ENCODE measurements around the gene LYL1. TPM values are rescaled to one million over a fixed set of nuclear protein-coding genes. Genes with fewer than 3 reads are reported as not detected.

LYL1 gene
- total and polyA plus RNA-seq, 2 of the 13 experiments (the other 11 are each of a cell fraction or from before 2014, with no cell fraction given), result 0.75 to 0.92 TPM

DNA sequence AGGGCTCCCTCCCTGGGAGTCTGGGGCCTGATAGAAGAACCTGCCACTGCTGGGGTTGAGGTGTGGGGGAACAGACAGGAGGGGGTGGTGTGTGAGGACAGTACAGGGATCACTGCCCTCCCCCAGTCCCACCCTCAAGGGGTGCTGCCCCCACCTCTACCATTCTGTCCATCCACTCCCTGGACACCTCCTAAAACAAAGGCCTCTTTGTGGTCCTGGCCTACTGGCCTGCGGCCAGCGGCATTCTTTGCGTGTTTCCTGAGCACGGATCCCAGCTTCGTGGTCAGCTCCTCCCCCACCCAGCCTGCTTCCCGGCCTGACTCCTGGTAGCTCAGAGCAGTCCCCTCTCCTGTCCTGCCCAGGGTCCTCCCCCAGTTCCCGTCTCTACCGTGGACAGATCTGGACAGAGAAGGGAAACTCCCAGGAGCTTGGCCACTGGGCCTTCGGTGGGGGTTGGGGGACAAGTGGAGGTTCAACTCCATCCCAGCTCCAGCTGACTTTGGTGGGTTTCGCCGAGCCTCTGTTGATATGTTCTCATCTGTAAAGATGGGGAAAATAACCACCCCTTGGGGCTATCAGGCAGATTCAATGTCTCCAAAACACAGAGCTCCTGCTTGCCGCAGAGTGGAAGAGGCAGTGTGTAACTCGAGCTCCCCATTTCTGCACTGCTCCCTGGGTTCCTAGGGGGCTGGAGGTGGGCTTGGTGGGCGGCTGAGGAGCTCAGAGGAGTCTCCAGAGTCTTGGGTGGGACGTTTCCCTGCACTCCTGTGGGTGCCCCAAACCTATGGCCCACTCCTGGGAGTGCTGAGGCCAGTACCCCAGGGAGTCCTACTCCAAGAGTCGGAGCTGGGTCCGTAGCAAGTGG lies 48.7 kb downstream of the LYL1 start:
- Histone ChIP-seq H3K9me3 (ENCODE audit: low read length) (no peaks in the 10 kb centered on the region), H3K4me2 (ENCODE audit: low read depth, low read length) (peak overlapping the region; percentile 81), H3K4me3 (replicated peaks in 1 of 3; ENCODE audit: insufficient read depth in 1 of 3, low read depth in 2 of 3, low read length in 3 of 3) (peak overlapping the region in 1 of 3 experiments; percentile 45; a peak in 2 of 6 replicates), H3K79me2 (ENCODE audit: insufficient read depth, low read length) (peaks cover 24% of the 10 kb centered on the region), H3K27ac (ENCODE audit: extremely low read length, insufficient read depth, low read length) (peak overlapping the region; percentile 91), H2AFZ (ENCODE audit: low read length) (no peak overlapping the region), H3K36me3 (replicated peaks in 1 of 2; ENCODE audit: control insufficient read depth in 1 of 2, insufficient read depth in 2 of 2, low read length in 2 of 2) (no peaks in the 10 kb centered on the region), H3K4me1 (ENCODE audit: insufficient read depth, low read length) (peaks cover 90% of the 10 kb centered on the region), H3K9ac (ENCODE audit: insufficient read depth, low read depth, low read length) (peak overlapping the region; percentile 75), H4K20me1 (ENCODE audit: insufficient read depth, low read length) (peaks cover 10% of the 10 kb centered on the region), H3K27me3 (ENCODE audit: control insufficient read depth in 1 of 2, insufficient read depth in 2 of 2, low read length in 2 of 2) (no peaks in the 10 kb centered on the region)
- 7% methylated on average over 12 of the region's 17 CpGs for WGBS (ENCODE audit: low lambda C conversion rate)
- ChIA-PET POLR2A (interaction anchor here (0.8 to 7.1 kb wide), 24 partner anchors 10 to 116 kb away, joined by 3 to 121 read pairs (median 6); partner anchors contain the start of genes CALR, IER2 and STX10), CTCF (ENCODE audit: low intra/inter-chr PET ratio, low total read pairs) (no interaction called here)
- peak; percentile 84 for ATAC-seq
- intact Hi-C loops (cut with micrococcal nuclease; ENCODE audit: unreplicated experiment), result no loop called here
- in situ Hi-C loops (cut with HindIII; ENCODE audit: extremely low pct_ligation_motif_present, low pct_unique_long_range_greater_than_20kb), result no loop called here
- peak; percentile 99 for FAIRE-seq
- BruUV-seq (replicated peaks), result TSS peak; percentile 84
- peak; percentile 97 for DNase-seq (ENCODE audit: low spot score)
- TF ChIP-seq KLF6 (CRISPR knock-in tag; IDR thresholded peaks at IDR 0.05) (0 out of 2 replicates have a peak, but pooled peaks have one; percentile 64), MXD4 (CRISPR knock-in tag; IDR thresholded peaks at IDR 0.05) (no peak), TBX3 (IDR thresholded peaks at IDR 0.05; ENCODE audit: borderline replicate concordance) (peak; percentile 75; the same call in 1 of the 2 replicates), XRCC5 (optimal IDR thresholded peaks at IDR 0.05; ENCODE audit: low read length) (peak; percentile 80), KDM1A (CRISPR knock-in tag; IDR thresholded peaks at IDR 0.05) (no peak), HNRNPLL (IDR thresholded peaks at IDR 0.05; ENCODE audit: low read depth, low read length, poor library complexity, severe bottlenecking) (peak; percentile 53), SP5 (CRISPR knock-in tag; IDR thresholded peaks at IDR 0.05; ENCODE audit: borderline replicate concordance, low read depth) (peak; percentile 87), ZNF878 (CRISPR knock-in tag; IDR thresholded peaks at IDR 0.05) (peak; percentile 71; the same call in 1 of the 2 replicates)
- TF ChIP-seq, protein P1, sequence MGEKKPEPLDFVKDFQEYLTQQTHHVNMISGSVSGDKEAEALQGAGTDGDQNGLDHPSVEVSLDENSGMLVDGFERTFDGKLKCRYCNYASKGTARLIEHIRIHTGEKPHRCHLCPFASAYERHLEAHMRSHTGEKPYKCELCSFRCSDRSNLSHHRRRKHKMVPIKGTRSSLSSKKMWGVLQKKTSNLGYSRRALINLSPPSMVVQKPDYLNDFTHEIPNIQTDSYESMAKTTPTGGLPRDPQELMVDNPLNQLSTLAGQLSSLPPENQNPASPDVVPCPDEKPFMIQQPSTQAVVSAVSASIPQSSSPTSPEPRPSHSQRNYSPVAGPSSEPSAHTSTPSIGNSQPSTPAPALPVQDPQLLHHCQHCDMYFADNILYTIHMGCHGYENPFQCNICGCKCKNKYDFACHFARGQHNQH (CRISPR knock-in tag; IDR thresholded peaks at IDR 0.05), result peak; percentile 74
- TF ChIP-seq, protein P2, sequence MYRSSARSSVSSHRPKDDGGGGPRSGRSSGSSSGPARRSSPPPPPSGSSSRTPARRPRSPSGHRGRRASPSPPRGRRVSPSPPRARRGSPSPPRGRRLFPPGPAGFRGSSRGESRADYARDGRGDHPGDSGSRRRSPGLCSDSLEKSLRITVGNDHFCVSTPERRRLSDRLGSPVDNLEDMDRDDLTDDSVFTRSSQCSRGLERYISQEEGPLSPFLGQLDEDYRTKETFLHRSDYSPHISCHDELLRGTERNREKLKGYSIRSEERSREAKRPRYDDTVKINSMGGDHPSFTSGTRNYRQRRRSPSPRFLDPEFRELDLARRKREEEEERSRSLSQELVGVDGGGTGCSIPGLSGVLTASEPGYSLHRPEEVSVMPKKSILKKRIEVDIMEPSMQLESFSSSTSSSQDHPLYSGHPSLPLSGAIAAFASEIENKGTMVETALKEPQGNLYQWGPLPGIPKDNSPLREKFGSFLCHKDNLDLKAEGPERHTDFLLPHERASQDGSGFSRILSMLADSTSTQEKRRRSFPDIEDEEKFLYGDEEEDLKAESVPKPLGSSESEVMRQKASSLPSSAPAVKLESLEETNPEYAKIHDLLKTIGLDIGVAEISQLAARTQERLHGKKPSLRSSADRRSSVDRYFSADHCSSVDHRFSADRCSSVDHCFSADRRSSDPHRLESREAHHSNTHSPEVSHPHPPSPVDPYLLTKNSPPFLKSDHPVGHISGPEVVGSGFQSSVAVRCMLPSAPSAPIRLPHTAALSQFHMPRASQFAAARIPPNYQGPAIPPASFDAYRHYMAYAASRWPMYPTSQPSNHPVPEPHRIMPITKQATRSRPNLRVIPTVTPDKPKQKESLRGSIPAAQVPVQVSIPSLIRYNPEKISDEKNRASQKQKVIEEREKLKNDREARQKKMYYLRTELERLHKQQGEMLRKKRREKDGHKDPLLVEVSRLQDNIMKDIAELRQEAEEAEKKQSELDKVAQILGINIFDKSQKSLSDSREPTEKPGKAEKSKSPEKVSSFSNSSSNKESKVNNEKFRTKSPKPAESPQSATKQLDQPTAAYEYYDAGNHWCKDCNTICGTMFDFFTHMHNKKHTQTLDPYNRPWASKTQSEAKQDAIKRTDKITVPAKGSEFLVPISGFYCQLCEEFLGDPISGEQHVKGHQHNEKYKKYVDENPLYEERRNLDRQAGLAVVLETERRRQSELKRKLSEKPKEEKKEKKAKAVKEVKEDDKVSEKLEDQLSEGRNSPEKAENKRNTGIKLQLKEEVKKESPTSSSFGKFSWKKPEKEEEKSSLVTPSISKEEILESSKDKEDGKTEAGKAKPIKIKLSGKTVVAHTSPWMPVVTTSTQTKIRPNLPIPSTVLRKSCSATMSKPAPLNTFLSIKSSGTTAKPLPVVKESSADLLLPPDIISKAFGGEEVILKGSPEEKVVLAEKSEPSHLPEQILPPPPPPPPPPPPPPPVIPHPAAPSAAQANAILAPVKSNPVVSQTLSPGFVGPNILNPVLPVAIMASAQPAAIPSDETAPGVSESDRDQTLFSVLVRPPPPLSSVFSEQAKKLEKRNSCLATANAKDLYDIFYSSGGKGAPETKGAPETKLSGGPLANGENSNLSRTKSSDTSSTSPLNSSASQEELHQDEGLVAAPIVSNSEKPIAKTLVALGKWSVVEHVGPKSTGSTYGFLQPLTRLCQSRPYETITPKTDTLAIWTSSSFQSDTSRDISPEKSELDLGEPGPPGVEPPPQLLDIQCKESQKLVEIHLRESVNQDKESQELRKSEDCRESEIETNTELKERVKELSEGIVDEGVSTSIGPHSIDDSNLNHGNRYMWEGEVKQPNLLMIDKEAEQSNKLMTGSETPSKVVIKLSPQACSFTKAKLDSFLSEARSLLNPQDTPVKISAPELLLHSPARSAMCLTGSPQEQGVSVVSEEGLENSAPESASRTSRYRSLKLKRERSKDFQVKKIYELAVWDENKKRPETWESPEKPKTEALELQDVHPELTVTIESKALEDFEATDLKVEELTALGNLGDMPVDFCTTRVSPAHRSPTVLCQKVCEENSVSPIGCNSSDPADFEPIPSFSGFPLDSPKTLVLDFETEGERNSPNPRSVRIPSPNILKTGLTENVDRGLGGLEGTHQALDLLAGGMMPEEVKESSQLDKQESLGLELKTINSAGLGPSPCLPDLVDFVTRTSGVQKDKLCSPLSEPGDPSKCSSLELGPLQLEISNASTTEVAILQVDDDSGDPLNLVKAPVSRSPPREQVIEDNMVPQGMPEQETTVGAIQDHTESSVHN (CRISPR knock-in tag; IDR thresholded peaks at IDR 0.05), result no peak
- TF ChIP-seq, protein P3, sequence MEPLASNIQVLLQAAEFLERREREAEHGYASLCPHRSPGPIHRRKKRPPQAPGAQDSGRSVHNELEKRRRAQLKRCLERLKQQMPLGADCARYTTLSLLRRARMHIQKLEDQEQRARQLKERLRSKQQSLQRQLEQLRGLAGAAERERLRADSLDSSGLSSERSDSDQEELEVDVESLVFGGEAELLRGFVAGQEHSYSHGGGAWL (CRISPR knock-in tag; IDR thresholded peaks at IDR 0.05), result no peak
